GM12892 (cell line): ENCODE measurements around the gene PLXNB3.

Experiments used
- POLR2A ChIP-seq: IDR thresholded peaks from 2 replicates; pipeline ENCODE4 v1.6.1; 2011; ENCODE audit warnings: low read depth, low read length, control low read depth
- POLR2AphosphoS5 ChIP-seq: IDR thresholded peaks from 2 replicates; pipeline ENCODE4 v1.6.1; 2011; ENCODE audit warnings: low read depth, low read length, control low read depth
- TAF1 ChIP-seq: IDR thresholded peaks from 2 replicates; pipeline ENCODE4 v1.6.1; 2011; ENCODE audit warnings: low read depth, mild to moderate bottlenecking, control low read depth, low read length, borderline replicate concordance

GRCh38 chrX:153763298-153763932 is 634 bp upstream of the PLXNB3 start:
- TF ChIP-seq POLR2AphosphoS5 (no peak), POLR2A (no peak), TAF1 (no peak)
